ENCODE data around the gene SND1. TPM values are rescaled to one million over a fixed set of nuclear protein-coding genes. Genes with fewer than 3 reads are reported as not detected.

Gene SND1
- total and polyA plus RNA-seq, 7 donors: 29.2 to 72.8 (median 48.2) TPM

GRCh38 chr7:128055637-128056036 is 403.6 kb downstream of the SND1 start:
- WGBS, 3 donors: 74 to 78% (median 77%) methylated on average over 5 of the region's 5 CpGs
- Histone ChIP-seq H3K36me3 (ENCODE audit: insufficient read depth in 1 of 2, low read depth in 1 of 2) (no peaks in the 10 kb centered on the region), H3K27me3 (ENCODE audit: insufficient read depth in 3 of 3, low read length in 2 of 3) (no peaks in the 10 kb centered on the region), H3K4me3 (no peak overlapping the region), H3K27ac (no peak overlapping the region), H3K4me1 (no peaks in the 10 kb centered on the region), H3K9me3 (no peaks in the 10 kb centered on the region)
- intact Hi-C loops (cut with DNase I): no loop called here
- ATAC-seq: no peak
- TF ChIP-seq CTCF (IDR thresholded peaks at IDR 0.05): no peak
- no peak for DNase-seq

GRCh38 chr7:128056901-128057300 is 404.9 kb downstream of the SND1 start:
- intact Hi-C loops (cut with DNase I): no loop called here
- no peaks in the 10 kb centered on the region for H3K4me1 ChIP-seq
- no peaks in the 10 kb centered on the region for H3K27me3 ChIP-seq (ENCODE audit: insufficient read depth in 3 of 3, low read length in 2 of 3)
- no peak for TF ChIP-seq CTCF (IDR thresholded peaks at IDR 0.05)
- H3K27ac ChIP-seq: no peak overlapping the region
- no peaks in the 10 kb centered on the region for H3K9me3 ChIP-seq
- DNase-seq (no peak), ATAC-seq (no peak)
- no peak overlapping the region for H3K4me3 ChIP-seq
- no peaks in the 10 kb centered on the region for H3K36me3 ChIP-seq (ENCODE audit: insufficient read depth in 1 of 2, low read depth in 1 of 2)
- 84 to 89% (median 88%) methylated on average over 8 of the region's 8 CpGs for WGBS, 3 donors

GRCh38 chr7:128057909-128058308 is 405.9 kb downstream of the SND1 start:
- Histone ChIP-seq H3K4me3 (no peak overlapping the region), H3K36me3 (ENCODE audit: insufficient read depth in 1 of 2, low read depth in 1 of 2) (no peaks in the 10 kb centered on the region), H3K9me3 (no peaks in the 10 kb centered on the region), H3K27me3 (ENCODE audit: insufficient read depth in 3 of 3, low read length in 2 of 3) (no peaks in the 10 kb centered on the region), H3K4me1 (no peaks in the 10 kb centered on the region), H3K27ac (no peak overlapping the region)
- DNase-seq: no peak
- 59 to 89% (median 64%) methylated on average over 1 of the region's 1 CpG for WGBS, 3 donors
- intact Hi-C loops (cut with DNase I): no loop called here
- no peak for ATAC-seq
- no peak for TF ChIP-seq CTCF (IDR thresholded peaks at IDR 0.05)

GRCh38 chr7:128059143-128059988 is 407.4 kb downstream of the SND1 start:
- H3K27me3 ChIP-seq (ENCODE audit: insufficient read depth in 3 of 3, low read length in 2 of 3): no peaks in the 10 kb centered on the region
- ATAC-seq (no peak), DNase-seq (no peak)
- no peaks in the 10 kb centered on the region for H3K9me3 ChIP-seq
- WGBS, 3 donors: 82 to 87% (median 85%) methylated on average over 7 of the region's 7 CpGs
- no peak overlapping the region for H3K27ac ChIP-seq
- H3K4me1 ChIP-seq: no peaks in the 10 kb centered on the region
- H3K36me3 ChIP-seq (ENCODE audit: insufficient read depth in 1 of 2, low read depth in 1 of 2): no peaks in the 10 kb centered on the region
- no peak overlapping the region for H3K4me3 ChIP-seq
- intact Hi-C loops (cut with DNase I): no loop called here
- no peak for TF ChIP-seq CTCF (IDR thresholded peaks at IDR 0.05)

- H3K36me3 ChIP-seq (ENCODE audit: insufficient read depth in 1 of 2, low read depth in 1 of 2): no peaks in the 10 kb centered on the region
- intact Hi-C loops (cut with DNase I): no loop called here
- H3K4me1 ChIP-seq: no peaks in the 10 kb centered on the region
- no peak overlapping the region for H3K27ac ChIP-seq
- H3K27me3 ChIP-seq (ENCODE audit: insufficient read depth in 3 of 3, low read length in 2 of 3): no peaks in the 10 kb centered on the region
- no peak for ATAC-seq
- H3K4me3 ChIP-seq: no peak overlapping the region
- no peak for DNase-seq
- no peaks in the 10 kb centered on the region for H3K9me3 ChIP-seq
- TF ChIP-seq CTCF (IDR thresholded peaks at IDR 0.05): no peak
- 83 to 94% (median 91%) methylated on average over 3 of the region's 3 CpGs for WGBS, 3 donors
Measured at GRCh38 chr7:128060018-128060417, 408.0 kb downstream of the SND1 start.
